ENCODE data around the gene SIN3B. TPM values are rescaled to one million over a fixed set of nuclear protein-coding genes. Genes with fewer than 3 reads are reported as not detected.

Gene SIN3B
- total and polyA plus RNA-seq, 2 of the 13 experiments (the other 11 are each of a cell fraction or from before 2014, with no cell fraction given) = 12.9 to 25.7 TPM

DNA sequence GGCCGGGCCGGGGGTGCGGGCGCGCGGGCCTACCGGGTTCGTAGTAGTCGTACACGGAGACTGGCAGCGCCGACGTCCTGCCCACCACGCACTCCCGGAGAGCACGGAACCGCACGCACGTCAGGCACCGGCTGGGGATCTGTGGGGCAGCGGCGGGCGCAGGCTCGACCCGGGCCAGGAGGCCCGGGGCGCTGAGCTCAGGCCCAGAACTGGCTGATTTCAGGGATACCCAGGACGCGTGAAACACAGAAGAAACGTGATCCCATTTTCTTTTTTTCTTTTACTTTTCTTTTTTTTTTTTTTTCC lies 68.6 kb downstream of the SIN3B start:
- ATAC-seq (no peak), DNase-seq (ENCODE audit: low spot score) (no peak), FAIRE-seq (no peak)
- H3K4me2 ChIP-seq (ENCODE audit: low read depth, low read length) = peak overlapping the region; percentile 61
- peaks cover 5 to 35% of the 10 kb centered on the region in 2 experiments; a peak in 4 of 5 replicates for H3K27me3 ChIP-seq (ENCODE audit: control insufficient read depth in 1 of 2, insufficient read depth in 2 of 2, low read length in 2 of 2)
- H3K4me3 ChIP-seq (replicated peaks in 1 of 3; ENCODE audit: insufficient read depth in 1 of 3, low read depth in 2 of 3, low read length in 3 of 3) = peak overlapping the region; percentile 42 to 71 (median 71); a peak in 4 of 6 replicates
- H3K36me3 ChIP-seq (replicated peaks in 1 of 2; ENCODE audit: control insufficient read depth in 1 of 2, insufficient read depth in 2 of 2, low read length in 2 of 2) = no peaks in the 10 kb centered on the region
- no peaks in the 10 kb centered on the region for H3K79me2 ChIP-seq (ENCODE audit: insufficient read depth, low read length)
- in situ Hi-C loops (cut with HindIII; ENCODE audit: extremely low pct_ligation_motif_present, low pct_unique_long_range_greater_than_20kb) (no loop called here), intact Hi-C loops (cut with micrococcal nuclease; ENCODE audit: unreplicated experiment) (loop anchor here (2.0 kb wide), 1 partner anchor 119 kb away; no protein-coding TSS in a partner anchor)
- 47% methylated on average over 16 of the region's 30 CpGs for WGBS (ENCODE audit: low lambda C conversion rate)
- ChIA-PET CTCF (ENCODE audit: low intra/inter-chr PET ratio, low total read pairs) (no interaction called here), POLR2A (no interaction called here)
- no peaks in the 10 kb centered on the region for H4K20me1 ChIP-seq (ENCODE audit: insufficient read depth, low read length)
- peak overlapping the region; percentile 34; the same call in 1 of the 2 replicates for H3K9ac ChIP-seq (ENCODE audit: insufficient read depth, low read depth, low read length)
- no peaks in the 10 kb centered on the region for H3K9me3 ChIP-seq (ENCODE audit: low read length)
- no peak overlapping the region for H3K27ac ChIP-seq (ENCODE audit: extremely low read length, insufficient read depth, low read length)
- peaks cover 37% of the 10 kb centered on the region for H3K4me1 ChIP-seq (ENCODE audit: insufficient read depth, low read length)
- no peak overlapping the region for H2AFZ ChIP-seq (ENCODE audit: low read length)
- no TSS peak for BruUV-seq (replicated peaks)
- TF ChIP-seq ATAD3A (CRISPR knock-in tag; IDR thresholded peaks at IDR 0.05) (no peak), MEF2D (CRISPR knock-in tag; IDR thresholded peaks at IDR 0.05) (no peak), MIER2 (CRISPR knock-in tag; IDR thresholded peaks at IDR 0.05) (no peak), ESRRA (CRISPR knock-in tag; IDR thresholded peaks at IDR 0.05; ENCODE audit: low read depth) (no peak), SMC3 (IDR thresholded peaks at IDR 0.05; ENCODE audit: low read length) (no peak), MEIS2 (CRISPR knock-in tag; IDR thresholded peaks at IDR 0.05) (no peak), ZUFSP (CRISPR knock-in tag; IDR thresholded peaks at IDR 0.05; ENCODE audit: borderline replicate concordance) (no peak), ZNF333 (CRISPR knock-in tag; IDR thresholded peaks at IDR 0.05; ENCODE audit: borderline replicate concordance) (0 out of 2 replicates have a peak, but pooled peaks have one; percentile 55), HNRNPLL (IDR thresholded peaks at IDR 0.05; ENCODE audit: low read depth, low read length, poor library complexity, severe bottlenecking) (peak; percentile 2), TBX2 (CRISPR knock-in tag; IDR thresholded peaks at IDR 0.05; ENCODE audit: borderline replicate concordance) (0 out of 2 replicates have a peak, but pooled peaks have one; percentile 31), ZNF17 (CRISPR knock-in tag; IDR thresholded peaks at IDR 0.05) (no peak), MYPOP (CRISPR knock-in tag; IDR thresholded peaks at IDR 0.05) (no peak), HNRNPL (IDR thresholded peaks at IDR 0.05; ENCODE audit: low read depth, low read length) (no peak)
- TF ChIP-seq, protein P1, sequence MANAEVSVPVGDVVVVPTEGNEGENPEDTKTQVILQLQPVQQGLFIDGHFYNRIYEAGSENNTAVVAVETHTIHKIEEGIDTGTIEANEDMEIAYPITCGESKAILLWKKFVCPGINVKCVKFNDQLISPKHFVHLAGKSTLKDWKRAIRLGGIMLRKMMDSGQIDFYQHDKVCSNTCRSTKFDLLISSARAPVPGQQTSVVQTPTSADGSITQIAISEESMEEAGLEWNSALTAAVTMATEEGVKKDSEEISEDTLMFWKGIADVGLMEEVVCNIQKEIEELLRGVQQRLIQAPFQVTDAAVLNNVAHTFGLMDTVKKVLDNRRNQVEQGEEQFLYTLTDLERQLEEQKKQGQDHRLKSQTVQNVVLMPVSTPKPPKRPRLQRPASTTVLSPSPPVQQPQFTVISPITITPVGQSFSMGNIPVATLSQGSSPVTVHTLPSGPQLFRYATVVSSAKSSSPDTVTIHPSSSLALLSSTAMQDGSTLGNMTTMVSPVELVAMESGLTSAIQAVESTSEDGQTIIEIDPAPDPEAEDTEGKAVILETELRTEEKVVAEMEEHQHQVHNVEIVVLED (CRISPR knock-in tag; IDR thresholded peaks at IDR 0.05; ENCODE audit: borderline replicate concordance) = no peak
- TF ChIP-seq, protein P2, sequence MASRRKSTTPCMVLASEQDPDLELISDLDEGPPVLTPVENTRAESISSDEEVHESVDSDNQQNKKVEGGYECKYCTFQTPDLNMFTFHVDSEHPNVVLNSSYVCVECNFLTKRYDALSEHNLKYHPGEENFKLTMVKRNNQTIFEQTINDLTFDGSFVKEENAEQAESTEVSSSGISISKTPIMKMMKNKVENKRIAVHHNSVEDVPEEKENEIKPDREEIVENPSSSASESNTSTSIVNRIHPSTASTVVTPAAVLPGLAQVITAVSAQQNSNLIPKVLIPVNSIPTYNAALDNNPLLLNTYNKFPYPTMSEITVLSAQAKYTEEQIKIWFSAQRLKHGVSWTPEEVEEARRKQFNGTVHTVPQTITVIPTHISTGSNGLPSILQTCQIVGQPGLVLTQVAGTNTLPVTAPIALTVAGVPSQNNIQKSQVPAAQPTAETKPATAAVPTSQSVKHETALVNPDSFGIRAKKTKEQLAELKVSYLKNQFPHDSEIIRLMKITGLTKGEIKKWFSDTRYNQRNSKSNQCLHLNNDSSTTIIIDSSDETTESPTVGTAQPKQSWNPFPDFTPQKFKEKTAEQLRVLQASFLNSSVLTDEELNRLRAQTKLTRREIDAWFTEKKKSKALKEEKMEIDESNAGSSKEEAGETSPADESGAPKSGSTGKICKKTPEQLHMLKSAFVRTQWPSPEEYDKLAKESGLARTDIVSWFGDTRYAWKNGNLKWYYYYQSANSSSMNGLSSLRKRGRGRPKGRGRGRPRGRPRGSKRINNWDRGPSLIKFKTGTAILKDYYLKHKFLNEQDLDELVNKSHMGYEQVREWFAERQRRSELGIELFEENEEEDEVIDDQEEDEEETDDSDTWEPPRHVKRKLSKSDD (CRISPR knock-in tag; IDR thresholded peaks at IDR 0.05; ENCODE audit: low read depth) = no peak; the same call in 1 of the 2 replicates
- TF ChIP-seq, protein P3, sequence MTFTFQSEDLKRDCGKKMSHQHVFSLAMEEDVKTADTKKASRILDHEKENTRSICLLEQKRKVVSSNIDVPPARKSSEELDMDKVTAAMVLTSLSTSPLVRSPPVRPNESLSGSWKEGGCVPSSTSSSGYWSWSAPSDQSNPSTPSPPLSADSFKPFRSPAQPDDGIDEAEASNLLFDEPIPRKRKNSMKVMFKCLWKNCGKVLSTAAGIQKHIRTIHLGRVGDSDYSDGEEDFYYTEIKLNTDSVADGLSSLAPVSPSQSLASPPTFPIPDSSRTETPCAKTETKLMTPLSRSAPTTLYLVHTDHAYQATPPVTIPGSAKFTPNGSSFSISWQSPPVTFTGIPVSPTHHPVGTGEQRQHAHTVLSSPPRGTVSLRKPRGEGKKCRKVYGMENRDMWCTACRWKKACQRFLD (CRISPR knock-in tag; IDR thresholded peaks at IDR 0.05; ENCODE audit: borderline replicate concordance) = no peak
